ENCODE data around the gene TRPM7. TPM values are rescaled to one million over a fixed set of nuclear protein-coding genes. Genes with fewer than 3 reads are reported as not detected.
"Not testable (repeated sequence)": the region's sequence is repeated elsewhere in the genome, so short reads cannot be mapped to it uniquely, and the experiment has no call there.

The TRPM7 gene
- total RNA-seq, 2 donors from 2014 or later, result 28.3 to 34.7 TPM

- no peak for DNase-seq
- Histone ChIP-seq H3K27ac (no peak overlapping the region), H3K36me3 (no peaks in the 10 kb centered on the region), H3K27me3 (no peaks in the 10 kb centered on the region), H3K9ac (ENCODE audit: low read depth in 2 of 2, low read length in 2 of 2) (no peak overlapping the region), H3K4me3 (no peak overlapping the region), H3K4me1 (no peaks in the 10 kb centered on the region), H3K9me3 (no peaks in the 10 kb centered on the region)
- intact Hi-C loops (cut with DNase I), result loop anchor here (10.0 kb wide), 1 partner anchor 134 kb away; no protein-coding TSS in a partner anchor
- no peak for TF ChIP-seq CTCF (IDR thresholded peaks at IDR 0.05)
Observed at GRCh38 chr15:50628421-50628820, 58.2 kb downstream of the TRPM7 start.

GRCh38 chr15:50627351-50628055 is 59.1 kb downstream of the TRPM7 start:
- TF ChIP-seq CTCF (IDR thresholded peaks at IDR 0.05), result no peak
- no peaks in the 10 kb centered on the region for H3K4me1 ChIP-seq
- no peak overlapping the region for H3K4me3 ChIP-seq
- H3K27me3 ChIP-seq, result no peaks in the 10 kb centered on the region
- H3K27ac ChIP-seq, result no peak overlapping the region
- DNase-seq, result no peak
- H3K9me3 ChIP-seq, result no peaks in the 10 kb centered on the region
- no peaks in the 10 kb centered on the region for H3K36me3 ChIP-seq
- intact Hi-C loops (cut with DNase I), result loop anchor here (10.0 kb wide), 1 partner anchor 133 kb away; no protein-coding TSS in a partner anchor
- H3K9ac ChIP-seq (ENCODE audit: low read depth in 2 of 2, low read length in 2 of 2), result no peak overlapping the region

GRCh38 chr15:50624616-50625168 is 61.9 kb downstream of the TRPM7 start:
- no peak overlapping the region for H3K4me3 ChIP-seq
- no peak for DNase-seq
- intact Hi-C loops (cut with DNase I), result loop anchor here (10.0 kb wide), 1 partner anchor 130 kb away; no protein-coding TSS in a partner anchor
- H3K4me1 ChIP-seq, result no peaks in the 10 kb centered on the region
- no peaks in the 10 kb centered on the region for H3K36me3 ChIP-seq
- H3K27me3 ChIP-seq, result no peaks in the 10 kb centered on the region
- no peak overlapping the region for H3K27ac ChIP-seq
- no peak for TF ChIP-seq CTCF (IDR thresholded peaks at IDR 0.05)
- H3K9ac ChIP-seq (ENCODE audit: low read depth in 2 of 2, low read length in 2 of 2), result no peak overlapping the region
- no peaks in the 10 kb centered on the region for H3K9me3 ChIP-seq

GRCh38 chr15:50622361-50622943 is 64.1 kb downstream of the TRPM7 start:
- not testable (repeated sequence) for H3K27me3 ChIP-seq; DNase-seq; H3K9me3 ChIP-seq; H3K36me3 ChIP-seq; H3K4me3 ChIP-seq; H3K27ac ChIP-seq; H3K4me1 ChIP-seq; H3K9ac ChIP-seq (ENCODE audit: low read depth in 2 of 2, low read length in 2 of 2)
- intact Hi-C loops (cut with DNase I), result loop anchor here (10.0 kb wide), 1 partner anchor 128 kb away; no protein-coding TSS in a partner anchor

GRCh38 chr15:50616960-50617359 is 69.6 kb downstream of the TRPM7 start:
- H3K36me3 ChIP-seq, DNase-seq: not testable (repeated sequence)

GRCh38 chr15:50616554-50616953 is 70.0 kb downstream of the TRPM7 start:
- DNase-seq; intact Hi-C loops (cut with DNase I); H3K4me1 ChIP-seq; H3K9ac ChIP-seq (ENCODE audit: low read depth in 2 of 2, low read length in 2 of 2); H3K9me3 ChIP-seq; H3K4me3 ChIP-seq; H3K27me3 ChIP-seq; H3K27ac ChIP-seq; H3K36me3 ChIP-seq: not testable (repeated sequence)

More at GRCh38 chr15:50616960-50617359, 69.6 kb downstream of the TRPM7 start:
- H3K4me1 ChIP-seq; intact Hi-C loops (cut with DNase I); H3K27me3 ChIP-seq; H3K9ac ChIP-seq (ENCODE audit: low read depth in 2 of 2, low read length in 2 of 2); H3K27ac ChIP-seq; H3K4me3 ChIP-seq; H3K9me3 ChIP-seq: not testable (repeated sequence)

GRCh38 chr15:50613600-50613999 is 73.0 kb downstream of the TRPM7 start:
- H3K27ac ChIP-seq, result no peak overlapping the region
- H3K9me3 ChIP-seq, result no peaks in the 10 kb centered on the region
- H3K36me3 ChIP-seq, result peaks cover 7% of the 10 kb centered on the region
- TF ChIP-seq CTCF (IDR thresholded peaks at IDR 0.05), result no peak
- no peaks in the 10 kb centered on the region for H3K27me3 ChIP-seq
- H3K4me1 ChIP-seq, result no peaks in the 10 kb centered on the region
- intact Hi-C loops (cut with DNase I), result no loop called here
- H3K4me3 ChIP-seq, result no peak overlapping the region
- no peak for DNase-seq
- H3K9ac ChIP-seq (ENCODE audit: low read depth in 2 of 2, low read length in 2 of 2), result no peak overlapping the region
